HFF-Myc (cell line): ENCODE data around the gene LCLAT1.

Experiments
- DNase-seq: peaks from one replicate; pipeline ENCODE4 v3.0.0-alpha.2; 2011; ENCODE audit warnings: low read depth; ENCODE audit errors: extremely low read depth
- H3K4me3 ChIP-seq: replicated peaks from 2 replicates; pipeline ENCODE4 v1.5.1; 2011; ENCODE audit warnings: low read depth, mild to moderate bottlenecking, control low read depth, low read length
- TF ChIP-seq, protein P1 (sequence below): IDR thresholded peaks from 2 replicates; pipeline ENCODE4 v1.5.1; 2012; ENCODE audit warnings: mild to moderate bottlenecking, low read depth, low read length, control low read depth; ENCODE audit errors: missing control alignments

The LCLAT1 gene

DNA sequence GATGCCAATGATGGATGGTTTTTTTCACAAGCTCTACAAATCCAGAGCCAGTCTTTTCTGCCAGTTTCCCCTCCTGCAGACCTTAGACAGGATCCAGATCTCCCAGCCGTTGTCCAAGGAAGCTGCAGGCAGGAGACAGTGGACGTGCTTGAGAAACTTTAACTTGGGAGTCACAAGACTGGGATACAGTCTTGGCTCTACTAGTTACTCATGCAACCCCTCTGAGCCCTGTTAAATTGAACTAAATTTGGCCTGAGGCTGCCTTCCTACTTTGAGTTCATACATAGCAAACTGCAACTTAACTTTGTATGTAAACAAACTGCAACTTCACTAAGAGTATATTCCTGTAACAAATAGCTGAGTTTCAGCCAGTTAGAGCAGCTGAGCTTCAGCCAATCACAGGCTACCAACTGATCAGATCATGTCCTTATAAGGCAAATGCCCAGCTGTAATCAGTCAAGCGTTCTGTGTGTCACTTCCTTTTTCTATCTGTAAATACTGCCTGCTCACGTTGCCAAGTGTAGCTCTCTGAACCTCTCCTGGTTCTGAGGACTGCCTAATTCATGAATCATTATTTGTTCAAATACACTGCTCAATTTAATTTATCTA, 219.3 kb downstream of the LCLAT1 start:
- TF ChIP-seq, protein P1, sequence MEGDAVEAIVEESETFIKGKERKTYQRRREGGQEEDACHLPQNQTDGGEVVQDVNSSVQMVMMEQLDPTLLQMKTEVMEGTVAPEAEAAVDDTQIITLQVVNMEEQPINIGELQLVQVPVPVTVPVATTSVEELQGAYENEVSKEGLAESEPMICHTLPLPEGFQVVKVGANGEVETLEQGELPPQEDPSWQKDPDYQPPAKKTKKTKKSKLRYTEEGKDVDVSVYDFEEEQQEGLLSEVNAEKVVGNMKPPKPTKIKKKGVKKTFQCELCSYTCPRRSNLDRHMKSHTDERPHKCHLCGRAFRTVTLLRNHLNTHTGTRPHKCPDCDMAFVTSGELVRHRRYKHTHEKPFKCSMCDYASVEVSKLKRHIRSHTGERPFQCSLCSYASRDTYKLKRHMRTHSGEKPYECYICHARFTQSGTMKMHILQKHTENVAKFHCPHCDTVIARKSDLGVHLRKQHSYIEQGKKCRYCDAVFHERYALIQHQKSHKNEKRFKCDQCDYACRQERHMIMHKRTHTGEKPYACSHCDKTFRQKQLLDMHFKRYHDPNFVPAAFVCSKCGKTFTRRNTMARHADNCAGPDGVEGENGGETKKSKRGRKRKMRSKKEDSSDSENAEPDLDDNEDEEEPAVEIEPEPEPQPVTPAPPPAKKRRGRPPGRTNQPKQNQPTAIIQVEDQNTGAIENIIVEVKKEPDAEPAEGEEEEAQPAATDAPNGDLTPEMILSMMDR, result no peak
- H3K4me3 ChIP-seq, result no peak overlapping the region
- DNase-seq, result peak; percentile 95

DNA sequence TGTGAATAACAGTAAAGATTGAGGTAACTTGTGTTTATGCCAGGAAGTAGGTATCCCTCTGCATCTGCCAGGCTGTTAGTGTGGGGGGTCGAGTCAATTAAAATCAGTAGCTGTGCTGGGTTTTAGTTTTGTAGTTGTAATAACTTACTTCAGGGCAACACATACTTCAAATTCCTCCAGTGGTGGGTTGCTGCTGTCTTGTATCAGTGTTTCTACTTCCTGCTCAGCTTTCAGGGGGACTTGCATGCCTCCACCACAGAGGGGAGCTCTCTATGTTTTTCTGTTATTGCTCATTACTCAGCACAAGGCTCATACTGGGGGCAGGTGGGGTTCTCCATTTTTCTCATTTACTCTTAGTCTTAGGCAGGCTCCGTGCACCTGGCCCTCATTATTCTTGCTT, 223.4 kb downstream of the LCLAT1 start:
- TF ChIP-seq, protein P1, result peak; percentile 13
- H3K4me3 ChIP-seq, result no peak overlapping the region
- DNase-seq, result no peak

GRCh38 chr2:30673127-30673526, 226.1 kb downstream of the LCLAT1 start:
- no peak overlapping the region for H3K4me3 ChIP-seq
- DNase-seq, result no peak
- TF ChIP-seq, protein P1, result no peak

DNA sequence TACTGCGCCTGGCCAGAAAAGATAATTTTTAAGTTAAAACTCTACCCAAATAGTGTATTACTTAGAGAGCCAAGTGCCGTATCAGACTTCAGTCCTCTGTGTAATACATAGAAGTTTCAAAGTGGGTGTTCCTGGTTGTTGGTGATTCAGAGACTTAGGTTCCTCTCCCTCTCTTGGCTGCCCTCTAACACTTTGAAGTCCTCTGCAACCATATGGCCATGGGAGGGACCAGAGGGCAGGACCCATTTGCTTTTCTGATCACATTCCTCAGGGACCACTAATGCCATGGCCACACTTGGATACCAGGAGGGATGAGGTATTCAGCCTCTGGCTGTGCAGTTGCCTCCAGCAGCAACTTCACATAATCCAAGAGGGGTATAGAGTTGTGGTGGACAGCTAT, 228.7 kb downstream of the LCLAT1 start:
- TF ChIP-seq, protein P1, result no peak
- no peak for DNase-seq
- H3K4me3 ChIP-seq, result no peak overlapping the region

- H3K4me3 ChIP-seq, result no peak overlapping the region
- TF ChIP-seq, protein P1, result no peak
- DNase-seq, result no peak
These were observed 230.2 kb downstream of the LCLAT1 start for GRCh38 chr2:30677231-30677630.

DNA sequence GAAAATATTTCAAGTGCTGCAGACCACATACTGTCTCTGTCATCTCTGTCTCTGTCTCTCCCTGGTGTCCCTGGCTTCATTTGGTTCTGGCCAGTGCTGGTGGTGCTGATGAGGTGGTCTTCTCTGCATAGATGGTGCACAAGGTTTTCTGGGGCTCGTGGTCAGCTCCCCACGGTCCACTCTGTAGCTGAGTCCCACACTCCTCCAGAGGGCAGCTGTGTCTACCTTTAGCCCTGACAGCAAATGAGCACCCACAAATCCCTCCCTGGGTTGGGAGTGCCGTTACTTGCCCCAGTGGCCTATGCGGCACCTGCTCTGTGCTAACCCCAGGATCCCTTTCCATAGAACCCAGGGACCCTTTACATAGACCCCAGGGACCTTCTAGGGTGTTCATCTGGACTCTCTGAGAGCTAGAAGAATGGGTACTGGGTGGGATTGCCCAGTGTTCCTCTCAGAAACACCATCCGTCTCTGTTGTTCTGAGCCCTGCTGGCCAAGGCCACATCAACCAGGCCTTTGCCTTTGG, 230.9 kb downstream of the LCLAT1 start:
- TF ChIP-seq, protein P1, result no peak
- no peak for DNase-seq

More for the DNA sequence above, 230.9 kb downstream of the LCLAT1 start:
- H3K4me3 ChIP-seq, result no peak overlapping the region
